Cardiac septum (tissue), 1 donor: ENCODE measurements around the gene ROR1. TPM values are rescaled to one million over a fixed set of nuclear protein-coding genes. Genes with fewer than 3 reads are reported as not detected.
"Not testable (repeated sequence)": the region's sequence is repeated elsewhere in the genome, so short reads cannot be mapped to it uniquely, and the experiment has no call there.

ENCODE experiments used
- DNase-seq: peaks from one replicate; pipeline ENCODE4 v3.0.0-alpha.2; 2020; ENCODE audit warnings: low spot score
- intact Hi-C: fragments of 100-400 bp; cut with DNase I; formaldehyde crosslinking; loops from one replicate; pipeline ENCODE4 v1.14.0; 2022
- total RNA-seq: library from RNA; stranded (reverse); fragmentation: NEBNext Ultra II Directional; extraction: Animal tissue kit (Norgen Biotek cat#: 25700); gene quantifications from one replicate; pipeline ENCODE4 v1.2.1, GENCODE V29; 2021
- donor health status: DM: no; HTN: no; CAD: no.

The ROR1 gene
- total RNA-seq, 1 donor from 2014 or later = 34.8 TPM

DNA sequence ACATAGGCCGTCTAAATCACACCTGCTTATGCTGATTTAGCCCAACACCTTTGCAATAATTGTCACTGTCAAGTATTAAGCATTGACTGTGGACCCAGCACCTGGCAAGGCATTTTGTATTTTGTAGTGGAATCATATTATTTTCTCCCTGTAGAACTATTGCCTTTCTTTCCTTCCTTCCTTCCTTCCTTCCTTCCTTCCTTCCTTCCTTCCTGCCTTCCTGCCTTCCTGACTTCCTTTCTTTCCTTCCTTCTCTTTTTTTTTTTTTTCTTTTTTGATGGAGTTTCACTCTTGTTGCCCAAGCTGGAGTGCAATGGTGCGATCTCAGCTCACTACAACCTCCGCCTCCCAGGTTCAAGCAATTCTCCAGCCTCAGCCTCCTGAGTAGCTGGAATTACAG is 13.5 kb downstream of the ROR1 start:
- not testable (repeated sequence) for DNase-seq
- intact Hi-C loops = loop anchor here (5.0 kb wide), 1 partner anchor 70 kb away; no protein-coding TSS in a partner anchor

DNA sequence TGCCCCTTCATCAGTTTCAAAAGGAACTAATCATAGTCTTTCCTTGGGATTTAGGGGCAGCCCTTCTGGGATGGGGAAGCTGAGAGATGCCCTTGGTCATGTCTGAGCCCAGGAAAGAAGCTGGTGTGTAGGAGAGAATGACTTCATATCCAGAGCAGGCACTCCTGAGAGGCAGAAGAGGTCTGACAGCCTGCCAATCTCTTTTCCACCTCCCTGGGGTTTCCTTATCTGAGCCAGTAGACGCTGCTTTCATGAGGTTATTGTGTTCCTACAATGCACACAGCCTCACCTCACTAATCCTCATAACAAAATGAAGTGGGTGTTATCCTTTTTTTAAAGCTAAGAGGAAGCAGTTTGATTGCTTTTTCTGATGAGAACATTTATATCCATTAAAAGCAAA is 14.1 kb downstream of the ROR1 start:
- intact Hi-C loops = loop anchor here (5.0 kb wide), 1 partner anchor 69 kb away; no protein-coding TSS in a partner anchor
- no peak for DNase-seq

DNA sequence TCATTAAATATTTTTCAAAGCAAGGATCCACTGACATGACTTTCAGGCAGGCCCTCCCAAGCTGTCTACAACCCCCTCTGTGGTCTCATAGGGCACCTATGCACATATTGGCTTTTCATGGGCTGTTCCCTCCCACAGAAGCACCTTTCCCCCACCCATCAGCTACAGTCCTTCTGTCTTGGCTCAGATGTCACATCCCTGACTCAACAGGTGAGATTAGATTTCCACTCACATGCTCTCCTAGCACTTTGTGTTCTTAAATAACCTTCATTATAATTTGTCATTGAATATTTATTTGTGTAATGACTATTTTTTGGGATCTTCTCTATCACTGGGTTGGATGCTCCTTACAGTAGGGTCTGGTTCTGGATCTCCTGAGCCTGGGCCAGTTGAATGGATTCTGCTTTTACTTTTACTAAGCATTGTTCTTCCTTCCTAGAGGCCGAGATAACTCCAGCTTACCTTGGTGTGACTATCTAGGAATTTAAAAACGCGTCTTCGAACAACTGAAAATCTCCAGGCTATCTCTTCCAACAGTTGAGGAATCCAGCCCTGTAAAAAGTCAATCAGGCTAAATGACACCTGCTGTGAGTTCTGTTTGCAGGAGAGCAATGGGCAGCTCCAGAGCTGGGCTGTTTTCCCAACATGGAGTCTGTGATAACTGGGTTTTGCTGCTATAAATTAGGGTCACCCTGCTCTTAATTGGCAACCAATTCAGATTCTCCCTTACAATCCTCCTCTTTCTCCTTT is 16.2 kb downstream of the ROR1 start:
- intact Hi-C loops = loop anchor here (5.0 kb wide), 1 partner anchor 67 kb away; no protein-coding TSS in a partner anchor
- DNase-seq = no peak

DNA sequence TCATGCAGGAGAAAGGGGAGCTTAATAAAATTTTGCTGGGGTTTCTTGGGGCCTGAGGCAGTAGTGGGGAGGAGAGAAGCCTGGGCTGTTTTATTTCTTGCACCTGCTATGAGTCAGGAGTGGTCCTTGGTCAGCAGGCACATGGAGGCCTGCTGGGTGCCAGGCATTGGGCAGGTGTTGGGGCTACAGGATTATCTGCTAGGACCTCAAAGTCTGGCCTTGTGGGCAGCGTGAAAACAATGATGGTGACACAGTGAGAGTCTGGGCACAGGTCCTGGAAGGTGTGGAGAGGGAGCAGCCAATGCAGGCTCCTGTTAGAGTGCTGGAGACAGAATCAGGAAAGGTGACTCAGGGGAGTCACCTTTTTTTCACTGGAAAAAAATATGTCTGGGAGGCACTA is 17.2 kb downstream of the ROR1 start:
- intact Hi-C loops = no loop called here
- DNase-seq = no peak

DNA sequence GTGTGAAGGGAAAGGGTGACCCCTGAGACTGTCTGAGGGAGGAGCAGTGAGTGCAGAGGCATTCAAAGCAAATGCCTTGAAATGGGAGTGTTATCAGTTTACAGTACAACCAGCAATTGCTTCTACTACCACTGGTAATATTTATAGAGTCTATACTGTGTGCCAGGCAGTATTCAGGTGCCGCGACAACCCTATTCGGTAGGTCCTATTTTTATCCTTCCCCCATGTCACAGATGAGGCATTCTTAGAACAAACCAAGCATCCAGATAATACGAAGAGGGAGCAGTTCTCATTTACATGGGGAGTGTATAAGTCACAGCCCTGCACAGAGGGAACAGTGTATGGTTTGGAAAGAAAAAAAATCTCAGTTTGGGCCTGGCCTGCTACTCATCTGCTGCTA is 18.3 kb downstream of the ROR1 start:
- DNase-seq = no peak
- intact Hi-C loops = no loop called here

DNA sequence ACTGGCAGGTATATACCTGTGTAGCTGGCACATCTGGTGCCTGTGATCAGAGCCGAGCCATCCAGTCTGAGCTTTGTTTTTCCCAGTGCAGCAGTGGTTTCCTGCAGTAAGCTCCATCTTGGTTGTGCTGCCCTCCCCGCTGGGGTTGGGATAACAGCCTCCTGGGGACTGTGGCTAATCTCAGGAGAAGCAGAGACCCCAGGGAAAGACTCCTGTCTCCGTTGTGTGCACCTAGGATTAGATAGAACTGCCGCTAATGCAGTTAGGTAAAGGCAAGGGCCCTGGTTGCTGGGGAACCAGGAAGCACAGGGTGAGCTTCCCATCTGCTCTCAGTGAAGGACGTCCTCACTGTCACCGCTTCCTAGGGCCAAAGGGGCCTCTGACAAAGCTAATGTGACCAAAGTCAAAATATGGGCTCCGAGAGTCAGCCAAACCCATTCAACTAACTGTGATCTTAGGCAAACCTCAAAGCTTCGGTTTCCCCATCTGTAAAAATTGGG is 20.0 kb downstream of the ROR1 start:
- DNase-seq = no peak
- intact Hi-C loops = no loop called here

DNA sequence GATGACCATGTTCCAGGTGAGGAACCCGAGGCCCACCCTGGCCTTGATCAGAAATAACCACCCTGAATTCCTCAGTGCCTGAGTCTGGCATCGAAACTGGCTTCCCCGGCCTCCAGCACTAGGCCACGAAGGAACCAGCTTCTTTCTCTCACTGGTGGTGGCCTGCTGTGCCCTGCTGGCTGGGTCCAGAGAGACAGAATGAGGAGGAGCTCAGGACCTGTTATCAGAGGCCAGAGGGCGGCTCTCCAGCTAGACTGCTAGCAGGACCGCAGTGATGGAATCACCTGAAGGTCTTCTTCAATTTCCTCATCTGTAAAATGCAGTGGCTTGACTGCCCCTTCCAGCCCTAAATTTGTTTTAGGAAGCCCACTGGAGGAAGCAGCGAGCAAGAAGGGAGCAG is 20.5 kb downstream of the ROR1 start:
- intact Hi-C loops = no loop called here
- DNase-seq = no peak

DNA sequence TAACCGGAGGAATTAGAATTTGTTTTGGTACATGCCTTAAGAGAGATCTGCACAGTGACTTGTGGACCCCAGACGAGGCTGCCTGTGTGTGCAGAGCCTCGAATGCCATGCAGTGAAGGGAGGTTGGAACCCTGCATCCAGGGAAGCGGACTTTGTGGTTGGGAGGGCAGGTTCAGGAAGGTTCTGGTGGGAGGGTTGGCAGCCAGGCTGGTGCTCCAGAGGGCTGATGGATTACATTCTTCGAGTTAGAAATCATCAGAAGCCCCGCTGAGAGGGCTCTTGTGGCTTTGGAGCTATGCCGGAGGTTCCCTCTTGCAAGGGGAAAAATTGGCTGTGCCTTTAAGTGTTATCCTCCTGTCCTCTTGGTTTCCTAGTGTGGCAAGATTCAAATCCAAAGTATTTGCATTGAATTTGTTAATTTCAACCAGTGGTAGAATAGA is 21.1 kb downstream of the ROR1 start:
- intact Hi-C loops = no loop called here
- DNase-seq = no peak

DNA sequence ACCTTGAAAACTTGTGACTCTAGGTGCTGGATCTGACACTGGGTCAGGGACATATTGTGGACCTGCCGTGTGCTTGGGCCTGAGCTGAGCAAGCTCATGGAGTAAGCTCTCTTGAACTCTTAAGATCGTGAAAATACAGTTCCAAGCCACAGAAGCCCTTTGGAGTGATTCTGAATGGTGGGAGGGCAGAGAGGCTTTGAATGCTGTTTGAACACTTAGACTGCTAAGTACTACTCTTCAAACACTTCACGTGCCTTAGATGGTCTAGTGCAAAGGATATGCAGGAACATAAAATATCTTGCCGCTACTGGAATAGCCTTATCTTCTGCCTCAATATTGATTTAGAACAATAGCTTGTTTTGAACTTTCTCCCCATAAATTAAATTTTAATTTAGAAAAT is 21.6 kb downstream of the ROR1 start:
- intact Hi-C loops = no loop called here
- no peak for DNase-seq

DNA sequence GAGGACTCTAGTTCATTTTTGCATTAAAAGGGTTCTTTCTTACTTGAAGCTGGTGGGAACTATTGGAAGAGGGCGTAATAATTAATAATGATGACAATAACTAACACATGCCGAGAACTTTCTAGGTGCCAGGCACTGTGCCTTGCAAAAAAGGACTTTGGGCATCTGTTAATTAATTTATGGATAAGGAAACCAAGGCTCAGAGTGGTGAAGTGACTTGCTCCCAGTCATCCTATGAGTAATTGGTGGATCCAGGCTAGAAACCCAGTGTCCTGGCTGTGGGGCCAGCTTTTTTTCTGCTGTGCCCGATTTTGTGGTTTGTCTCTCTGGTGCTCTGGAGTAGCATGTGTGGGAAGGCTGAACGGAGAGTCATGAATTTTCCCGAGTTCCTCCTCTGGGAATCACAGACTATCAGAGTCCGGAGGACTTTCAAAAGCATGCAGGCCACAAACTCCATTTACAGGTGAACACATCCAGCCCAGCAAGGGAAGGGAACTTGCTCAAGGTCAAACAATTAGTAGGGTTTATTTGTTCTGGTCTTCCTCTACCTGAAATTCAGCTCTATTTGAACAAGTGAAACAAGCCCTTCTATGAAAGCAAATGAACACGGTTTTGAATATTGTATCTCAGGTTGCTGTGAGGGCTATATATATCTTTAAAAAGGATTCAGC is 23.4 kb downstream of the ROR1 start:
- no peak for DNase-seq
- intact Hi-C loops = no loop called here

DNA sequence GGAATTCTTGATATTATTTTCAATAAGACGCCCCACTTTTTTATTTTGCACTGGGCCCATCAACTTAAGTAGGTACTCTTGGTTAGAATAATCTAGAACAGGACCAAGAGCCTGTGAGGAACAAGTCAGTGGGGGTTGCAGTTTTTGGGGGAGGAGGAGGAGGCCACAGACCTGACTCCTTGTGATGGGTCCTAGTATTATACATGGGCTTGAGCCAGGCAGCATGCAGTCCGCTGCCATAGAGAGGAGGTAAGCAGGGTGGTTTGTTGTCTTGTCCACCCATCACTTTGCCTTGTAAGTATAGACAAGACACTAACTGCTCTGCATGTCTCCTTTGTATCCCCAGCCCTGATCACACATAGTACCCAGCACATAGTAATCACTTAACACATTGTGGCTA is 24.5 kb downstream of the ROR1 start:
- intact Hi-C loops = no loop called here
- DNase-seq = no peak

DNA sequence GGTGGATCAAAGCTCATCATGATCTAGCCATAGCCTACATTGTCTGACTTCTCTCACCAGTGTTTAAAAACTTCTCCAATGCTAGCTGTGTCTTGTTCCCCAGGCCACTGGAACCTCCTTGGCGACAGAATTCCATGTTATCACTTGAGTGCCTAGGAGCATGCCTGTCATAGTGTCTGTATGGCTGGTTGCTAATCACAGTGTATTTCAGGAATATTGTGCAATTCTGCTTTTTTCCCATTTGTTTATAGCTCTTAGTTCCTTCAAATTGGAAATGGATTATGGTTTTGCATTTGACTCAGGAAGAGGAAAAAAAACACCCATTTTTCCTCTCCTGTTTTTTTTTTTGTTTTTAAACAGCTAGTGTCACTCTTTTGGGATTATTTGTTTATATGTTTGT is 25.5 kb downstream of the ROR1 start:
- DNase-seq = no peak
- intact Hi-C loops = no loop called here

DNA sequence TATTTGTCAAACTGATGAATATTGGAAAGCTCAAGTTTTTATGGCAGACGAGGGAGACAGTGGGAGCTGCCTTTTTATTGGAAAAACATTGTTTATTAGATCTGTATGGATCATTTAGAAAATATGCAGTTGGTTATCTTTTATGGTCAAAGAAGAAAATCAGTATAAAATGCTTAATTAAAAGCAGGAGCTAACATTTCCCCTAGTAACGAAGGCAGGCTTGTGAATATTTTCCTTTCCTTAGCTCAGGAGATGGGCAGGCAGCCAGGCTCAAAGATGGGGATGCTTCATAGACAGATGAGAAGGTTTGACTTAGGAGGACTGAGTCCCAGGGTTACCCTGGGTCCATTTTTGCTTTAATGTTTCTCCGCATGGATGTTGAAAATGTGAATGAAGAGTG is 26.0 kb downstream of the ROR1 start:
- no peak for DNase-seq
- intact Hi-C loops = no loop called here

DNA sequence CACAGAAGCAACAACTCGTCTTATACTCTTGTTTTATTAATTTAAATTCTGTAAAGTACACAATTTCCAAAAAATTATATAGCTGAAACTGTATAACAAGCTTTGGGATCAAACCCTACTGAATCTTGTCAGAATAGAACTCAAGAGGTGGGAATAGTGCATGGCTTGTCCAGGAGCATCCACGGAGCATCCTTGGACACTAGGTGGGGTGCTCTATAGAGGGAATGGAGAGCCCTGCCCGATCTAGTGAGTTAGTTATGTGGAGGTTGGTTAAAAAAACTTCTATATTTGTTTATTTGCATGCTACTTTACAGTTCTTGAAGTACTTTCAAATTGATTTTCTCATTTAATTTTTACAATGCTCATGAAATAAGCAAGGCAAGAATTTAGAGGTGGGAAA is 28.3 kb downstream of the ROR1 start:
- DNase-seq = no peak
- intact Hi-C loops = no loop called here

DNA sequence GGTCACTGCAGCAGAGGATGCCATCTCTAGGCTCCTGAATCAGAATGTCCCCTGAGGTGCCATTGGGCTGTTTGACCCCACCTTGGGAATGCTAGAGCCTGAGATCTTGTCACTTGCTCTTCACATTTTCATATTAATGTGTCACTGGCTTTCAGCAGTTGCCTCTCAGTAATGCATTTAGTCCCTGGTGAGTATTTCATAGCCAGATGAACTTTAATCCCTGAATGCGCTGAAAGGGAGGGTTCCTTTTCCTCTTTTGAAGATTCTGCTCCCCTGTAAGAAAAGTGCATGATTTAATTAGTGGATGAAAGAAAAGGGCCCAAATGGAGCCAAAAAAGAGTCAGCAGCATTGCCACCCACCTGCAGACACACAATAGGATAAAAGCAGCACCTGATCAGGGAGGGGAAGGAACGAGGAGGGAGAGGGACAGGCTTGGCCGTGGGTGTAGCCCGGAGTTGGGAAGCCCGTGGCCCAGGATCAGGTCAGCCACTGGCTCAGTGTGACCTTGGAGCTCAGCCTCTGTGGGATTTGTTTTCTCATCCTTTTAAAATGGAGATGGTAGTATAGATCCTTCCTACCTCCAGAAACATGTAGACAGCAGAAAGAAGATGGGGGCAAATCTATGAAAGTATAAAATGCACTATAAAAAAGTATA is 31.1 kb downstream of the ROR1 start:
- no peak for DNase-seq
- intact Hi-C loops = loop anchor here (5.0 kb wide), 1 partner anchor 42 kb away; no protein-coding TSS in a partner anchor

DNA sequence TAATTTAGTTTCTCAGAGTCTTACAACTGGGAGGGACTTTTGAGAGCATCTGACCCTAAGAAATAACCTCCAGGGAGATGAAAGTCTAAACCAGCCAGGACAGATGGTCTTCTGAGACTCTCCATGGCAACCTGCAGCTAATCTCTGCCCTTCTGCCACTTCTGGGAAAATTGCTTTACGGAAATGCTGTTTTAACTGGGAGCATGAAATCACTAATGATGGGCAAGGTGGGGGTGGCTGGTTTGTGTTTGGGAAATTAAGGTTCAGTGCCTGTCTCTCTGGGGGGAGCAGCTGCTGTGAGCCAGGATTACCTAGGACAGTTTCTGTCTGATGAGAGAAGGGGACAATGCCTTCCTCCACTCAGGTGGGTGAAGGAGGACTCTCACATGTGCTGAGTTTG is 33.2 kb downstream of the ROR1 start:
- intact Hi-C loops = loop anchor here (5.0 kb wide), 1 partner anchor 40 kb away; no protein-coding TSS in a partner anchor
- no peak for DNase-seq

DNA sequence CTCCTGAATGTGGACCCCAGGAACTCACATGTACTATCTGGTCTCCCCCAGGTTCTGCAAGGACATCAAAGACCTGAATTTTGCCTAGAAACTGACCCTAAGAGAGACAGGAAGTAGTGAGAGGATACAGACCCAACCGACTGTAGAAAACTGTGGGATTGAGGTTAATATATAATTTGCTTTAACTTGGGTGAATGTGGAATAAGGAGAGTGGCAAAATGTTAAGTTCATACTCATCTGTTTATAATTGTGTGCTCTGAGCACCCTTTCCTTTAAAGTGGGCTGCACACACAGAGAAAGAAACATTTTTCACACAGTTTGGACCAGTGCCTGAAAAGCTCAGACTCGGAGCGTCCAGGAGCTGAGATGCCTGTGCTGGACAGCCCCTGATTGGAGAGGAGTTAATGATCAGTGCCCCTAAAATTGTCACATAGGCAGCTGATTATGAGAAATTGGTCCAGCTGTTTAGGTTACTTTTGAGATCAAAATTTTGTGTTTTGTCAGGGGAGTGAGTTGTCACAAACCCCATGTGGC is 37.2 kb downstream of the ROR1 start:
- intact Hi-C loops = no loop called here
- no peak for DNase-seq

DNA sequence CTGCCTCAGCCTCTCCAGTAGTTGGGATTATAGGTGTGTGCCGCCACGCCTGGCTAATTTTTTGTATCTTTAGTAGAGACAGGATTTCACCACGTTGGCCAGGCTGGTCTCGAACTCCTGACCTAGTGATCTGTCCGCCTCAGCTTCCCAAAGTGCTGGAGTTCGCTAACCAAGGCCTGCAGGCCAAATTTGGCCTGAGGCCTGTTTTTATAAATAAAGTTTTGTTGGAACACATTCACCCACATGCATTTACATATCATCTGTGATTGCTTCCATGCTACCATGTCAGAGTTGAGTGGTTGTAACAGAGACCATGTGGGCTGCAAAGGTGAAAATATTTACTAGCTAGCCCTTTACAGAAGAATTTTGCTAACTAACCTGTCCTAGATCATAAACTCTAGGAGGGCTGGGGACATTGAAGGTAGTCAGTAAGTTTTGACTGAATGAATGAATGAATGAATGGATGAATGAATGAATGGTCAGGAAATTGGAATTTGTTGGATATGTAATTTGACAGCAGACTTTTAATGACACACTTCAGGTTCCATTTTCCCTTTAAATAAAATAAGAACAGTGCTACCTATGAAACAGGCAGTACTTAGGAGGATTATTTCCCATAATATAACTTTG is 38.4 kb downstream of the ROR1 start:
- no peak for DNase-seq
- intact Hi-C loops = no loop called here

DNA sequence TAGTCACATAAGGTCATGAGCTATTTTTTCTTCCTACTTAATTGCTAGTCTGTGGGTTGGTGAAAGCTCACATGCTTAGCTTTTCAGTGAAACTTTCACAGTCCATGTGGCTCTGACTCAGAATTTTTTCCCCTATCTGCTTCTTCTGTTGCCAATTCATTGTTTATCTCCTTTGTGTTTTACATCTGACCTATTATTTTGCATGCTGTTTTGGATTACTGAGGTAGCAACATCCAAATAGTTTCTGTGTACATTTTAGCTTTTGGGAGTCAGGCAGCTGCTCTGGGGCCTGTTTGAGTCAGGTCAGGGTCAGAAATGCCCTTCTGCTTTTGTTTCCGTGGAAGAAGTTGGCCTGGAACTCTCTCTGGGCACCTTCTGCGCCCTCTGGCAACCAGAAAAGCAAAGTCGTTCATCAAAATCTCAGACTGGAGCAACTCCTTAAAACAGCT is 40.0 kb downstream of the ROR1 start:
- intact Hi-C loops = no loop called here
- no peak for DNase-seq
